Hippocampal formation (tissue), 2 donors: ENCODE results near the gene PIGU.

Experiments used
- DNase-seq, 2 donors: peaks; one replicate each; lab custom pipeline; 2025; lab: John Stamatoyannopoulos, UW

Gene PIGU

GRCh38 chr20:34512266-34512954 lies 164.5 kb downstream of the PIGU start:
- peak in 1 of 2 donors; percentile 18 for DNase-seq

DNA sequence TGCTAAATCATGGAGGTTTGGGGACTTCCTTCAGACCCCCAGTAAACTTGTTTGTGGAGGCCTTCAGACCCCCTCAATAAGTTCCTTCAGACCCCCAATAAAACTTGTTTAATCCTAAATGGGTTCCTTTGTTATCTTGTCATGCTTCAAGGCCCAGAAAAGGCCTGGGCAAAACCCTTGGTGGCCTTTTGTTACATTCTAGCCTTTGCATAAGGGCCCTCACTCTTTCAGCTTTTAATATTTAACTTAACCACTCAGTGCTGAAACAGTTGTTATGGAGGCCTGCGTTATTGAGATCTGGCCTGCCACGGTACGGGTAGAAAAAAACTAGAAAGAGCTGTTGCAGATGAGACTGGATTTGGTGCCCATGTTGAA lies 165.0 kb downstream of the PIGU start:
- DNase-seq, result no peak

GRCh38 chr20:34510575-34510974 lies 166.3 kb downstream of the PIGU start:
- DNase-seq, result no peak
